ENCODE data around the gene NSD1.
A peak's percentile ranks its signal among the peaks of the same experiment; 100 is the strongest.

The NSD1 gene

GRCh38 chr5:177111720-177112394, 21.7 kb upstream of the NSD1 start:
- DNase-seq (ENCODE audit: low read depth, low spot score) = no peak
- ChIA-PET POLR2A (no interaction called here), CTCF (interaction anchor here (0.6 to 8.1 kb wide), 54 partner anchors 10 to 1382 kb away, joined by 3 to 207 read pairs (median 4); partner anchors contain the start of genes FGFR4, MXD3, PRELID1 and RAB24)
- no peak overlapping the region for H3K4me3 ChIP-seq (ENCODE audit: low read depth, low read length)
- peak; percentile 89 for TF ChIP-seq CTCF (IDR thresholded peaks at IDR 0.05; ENCODE audit: insufficient read depth, low read length, missing control alignments)

- H3K4me3 ChIP-seq (ENCODE audit: low read depth, low read length) = no peak overlapping the region
- POLR2A ChIA-PET = no interaction called here
- DNase-seq (ENCODE audit: low read depth, low spot score) = no peak
- TF ChIP-seq CTCF (IDR thresholded peaks at IDR 0.05; ENCODE audit: insufficient read depth, low read length, missing control alignments) = no peak
- CTCF ChIA-PET = interaction anchor here (0.6 to 8.1 kb wide), 87 partner anchors 8 to 1383 kb away, joined by 3 to 207 read pairs (median 5); partner anchors contain the start of genes FGFR4, MXD3, NSD1 and PFN3
These were observed 20.9 kb upstream of the NSD1 start for GRCh38 chr5:177112589-177113220.

GRCh38 chr5:177113566-177114424, 19.8 kb upstream of the NSD1 start:
- DNase-seq (ENCODE audit: low read depth, low spot score) = no peak
- TF ChIP-seq CTCF (IDR thresholded peaks at IDR 0.05; ENCODE audit: insufficient read depth, low read length, missing control alignments) = peak; percentile 97
- POLR2A ChIA-PET = no interaction called here

GRCh38 chr5:177116631-177117373, 16.8 kb upstream of the NSD1 start:
- no peak for TF ChIP-seq CTCF (IDR thresholded peaks at IDR 0.05; ENCODE audit: insufficient read depth, low read length, missing control alignments)
- no peak for DNase-seq (ENCODE audit: low read depth, low spot score)
- H3K4me3 ChIP-seq (ENCODE audit: low read depth, low read length) = peak overlapping the region; percentile 19; the same call in 1 of the 2 replicates
- ChIA-PET POLR2A (interaction anchor here (0.6 kb wide), 1 partner anchor 115 kb away, joined by 3 read pairs; no protein-coding TSS in a partner anchor), CTCF (interaction anchor here (0.6 to 1.9 kb wide), 4 partner anchors 45 to 286 kb away, joined by 3 to 7 read pairs (median 4); no protein-coding TSS in a partner anchor)

More at GRCh38 chr5:177113566-177114424, 19.8 kb upstream of the NSD1 start:
- no peak overlapping the region for H3K4me3 ChIP-seq (ENCODE audit: low read depth, low read length)
- CTCF ChIA-PET = interaction anchor here (0.7 to 8.1 kb wide), 76 partner anchors 9 to 454 kb away, joined by 3 to 207 read pairs (median 5); partner anchors contain the start of genes FGFR4, LMAN2, MXD3 and NSD1

- no peak for DNase-seq (ENCODE audit: low read depth, low spot score)
- CTCF ChIA-PET = interaction anchor here (0.6 to 1.9 kb wide), 7 partner anchors 9 to 286 kb away, joined by 3 to 7 read pairs (median 4); no protein-coding TSS in a partner anchor
- H3K4me3 ChIP-seq (ENCODE audit: low read depth, low read length) = no peak overlapping the region
- POLR2A ChIA-PET = interaction anchor here (0.6 kb wide), 1 partner anchor 116 kb away, joined by 3 read pairs; no protein-coding TSS in a partner anchor
- no peak for TF ChIP-seq CTCF (IDR thresholded peaks at IDR 0.05; ENCODE audit: insufficient read depth, low read length, missing control alignments)
These were observed 16.0 kb upstream of the NSD1 start for GRCh38 chr5:177117441-177118045.
